HG03139 (cell line): ENCODE measurements around the gene BBS9.

Experiments used
- ATAC-seq: cut with Tn5 transposase; IDR thresholded peaks from one replicate; pipeline ENCODE4 v1.9.1; 2021; ENCODE audit not compliant: unreplicated experiment

BBS9 gene

DNA sequence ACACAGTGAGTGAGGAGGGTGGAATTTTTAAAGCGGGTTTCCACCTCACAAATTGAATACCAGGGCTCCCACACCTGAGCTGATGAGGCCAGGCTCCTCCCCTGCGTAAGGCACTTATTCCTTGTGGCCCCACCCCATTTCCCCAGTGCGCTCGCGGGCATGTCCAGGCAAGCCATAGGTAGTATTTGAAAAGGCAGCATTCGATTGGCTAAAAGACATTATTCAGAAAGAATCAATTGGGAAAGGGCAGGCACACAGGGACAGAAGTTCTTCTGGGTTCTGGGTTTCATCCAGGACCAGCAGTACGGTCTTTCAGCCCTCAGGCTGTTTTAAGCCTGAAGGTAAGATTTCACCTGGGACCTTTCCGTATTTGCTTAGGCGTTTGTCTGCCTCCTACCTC lies 222.3 kb downstream of the BBS9 start:
- no peak for ATAC-seq

DNA sequence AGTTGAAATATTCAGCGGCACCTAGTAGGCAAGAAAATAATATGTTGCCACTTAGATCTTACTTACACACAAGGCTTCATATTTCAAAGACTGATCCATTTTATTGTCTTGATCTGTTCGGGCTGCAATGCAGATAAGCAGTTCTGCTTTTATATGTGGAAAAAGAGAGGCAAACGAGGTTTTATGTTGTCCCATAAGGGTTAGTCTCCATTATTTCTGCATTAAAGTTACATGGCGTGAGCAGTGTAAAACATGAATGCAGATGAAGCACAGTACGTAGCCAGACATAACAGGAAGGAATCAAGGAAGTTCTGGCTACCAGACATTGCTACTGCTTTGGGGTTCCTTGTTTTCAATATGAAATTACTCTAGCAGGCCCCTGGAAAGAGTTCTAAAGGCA lies 224.8 kb downstream of the BBS9 start:
- no peak for ATAC-seq

DNA sequence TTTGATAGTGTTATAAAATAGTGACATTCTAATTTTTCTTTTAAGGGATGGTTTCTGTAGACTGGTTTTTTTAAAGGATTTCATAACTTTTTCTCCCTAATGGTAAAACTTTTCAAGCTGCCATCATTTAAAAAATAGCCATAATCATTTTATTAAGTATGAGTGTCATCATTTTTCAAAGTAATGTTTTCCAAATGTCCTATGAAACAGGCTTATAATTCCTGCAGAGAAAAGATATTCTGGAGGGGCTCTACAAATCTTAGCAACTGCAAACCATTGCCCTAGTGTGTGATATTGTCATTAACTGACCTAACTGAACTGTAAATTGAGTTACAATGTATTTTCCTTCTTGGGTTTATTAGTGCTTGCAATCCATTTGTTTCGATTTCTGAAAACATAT lies 226.0 kb downstream of the BBS9 start:
- ATAC-seq = no peak

DNA sequence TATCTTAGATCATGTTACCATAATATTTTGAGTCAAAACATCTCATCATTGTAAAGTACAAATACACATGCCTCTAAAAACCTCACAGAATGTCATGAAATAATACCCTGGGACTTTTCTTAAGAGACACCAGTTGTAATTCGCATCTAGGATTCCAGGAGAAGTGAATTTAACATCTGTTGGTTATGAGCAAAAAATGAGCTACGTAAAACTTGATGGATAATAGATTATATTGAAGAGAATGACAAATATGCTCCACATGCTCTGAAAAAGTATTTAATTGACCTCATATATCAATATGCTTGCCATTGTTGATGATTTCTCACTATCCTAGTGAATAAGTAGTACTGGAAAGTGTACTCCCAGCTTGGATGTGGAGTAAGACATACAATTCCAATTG lies 227.0 kb downstream of the BBS9 start:
- no peak for ATAC-seq

DNA sequence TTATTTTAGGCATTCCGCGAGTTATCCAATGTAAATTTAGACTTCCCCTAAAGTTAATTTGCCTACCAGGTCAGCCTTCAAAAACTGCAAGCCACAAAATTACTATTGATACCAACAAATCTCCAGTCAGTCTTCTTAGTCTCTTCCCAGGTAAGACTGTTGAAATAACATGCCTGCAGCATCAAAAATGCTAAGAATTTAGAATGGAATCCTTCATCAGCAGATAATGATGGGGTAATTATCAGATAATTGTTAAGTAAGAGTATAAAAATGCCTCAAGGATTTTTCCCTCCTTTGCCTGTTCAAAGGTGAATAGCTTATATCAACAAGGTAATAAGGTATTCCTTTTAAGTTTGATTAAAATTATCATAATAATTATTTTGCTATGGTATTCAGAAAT lies 228.5 kb downstream of the BBS9 start:
- no peak for ATAC-seq

DNA sequence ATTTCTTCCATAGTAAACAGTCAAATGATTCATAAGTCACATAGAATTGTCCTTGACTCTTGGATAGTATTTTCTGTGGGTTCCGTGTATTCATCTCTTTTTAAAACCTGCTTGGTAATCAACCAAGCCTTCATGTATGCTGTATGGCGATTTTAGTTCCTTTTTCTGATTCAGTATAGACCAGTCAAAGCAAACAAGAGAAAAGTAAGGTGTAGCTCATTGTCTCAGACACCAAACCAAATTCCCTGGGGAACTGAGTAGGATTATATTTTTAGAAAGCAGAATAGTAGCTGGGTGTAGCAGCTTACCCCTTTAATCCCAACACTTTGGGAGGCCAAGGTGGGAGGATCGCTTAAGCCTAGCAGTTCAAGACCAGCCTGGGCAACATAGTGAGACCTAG lies 240.5 kb downstream of the BBS9 start:
- no peak for ATAC-seq

DNA sequence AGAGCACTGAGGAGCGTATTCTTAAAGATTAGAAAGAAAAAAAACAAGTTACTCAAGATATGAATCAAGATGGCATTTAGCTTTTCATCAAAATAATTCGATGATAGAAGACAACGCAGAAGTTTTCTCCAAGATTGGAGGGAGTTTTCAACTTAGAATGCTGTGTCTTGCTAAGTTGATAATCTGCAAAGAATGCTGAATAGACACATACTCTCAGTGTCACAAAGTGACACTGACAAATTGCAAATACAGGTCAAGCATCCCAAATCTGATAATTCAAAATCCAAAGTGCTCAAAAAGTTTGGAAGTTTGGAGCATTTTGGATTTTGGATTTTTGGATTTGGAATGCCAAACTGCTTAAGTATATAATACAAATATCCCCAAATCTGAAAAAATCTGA lies 243.8 kb downstream of the BBS9 start:
- ATAC-seq = no peak

DNA sequence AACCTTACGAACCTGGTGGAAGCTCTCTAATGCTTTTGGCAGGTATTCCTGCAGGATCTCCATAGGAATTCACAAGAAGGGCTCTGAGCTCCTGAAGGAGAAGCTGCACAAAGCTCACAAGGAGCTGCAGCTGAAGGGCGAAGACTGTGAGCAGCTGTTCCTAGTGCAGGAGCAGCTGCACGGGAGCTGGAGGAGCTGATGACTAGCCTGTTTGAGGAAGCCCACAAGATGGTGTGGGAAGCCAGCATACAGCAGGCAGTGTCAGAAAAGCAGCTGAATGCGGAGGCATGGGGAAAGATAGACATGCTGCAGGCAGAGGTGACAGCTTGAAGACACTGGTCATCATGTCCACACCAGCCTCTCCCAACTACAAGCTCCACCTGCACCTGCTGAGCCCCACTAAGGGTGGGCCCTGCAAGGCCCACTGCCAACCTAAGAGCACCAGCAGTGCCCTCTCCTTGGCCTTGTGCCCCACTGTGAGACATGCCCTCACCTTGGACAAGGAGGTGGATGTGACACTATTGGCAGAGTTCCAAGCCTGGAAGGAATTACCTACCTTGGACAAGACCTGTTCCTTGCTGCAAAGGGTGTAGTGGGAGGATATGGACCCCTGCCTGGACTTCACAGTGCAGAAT lies 250.6 kb downstream of the BBS9 start:
- ATAC-seq = no peak

DNA sequence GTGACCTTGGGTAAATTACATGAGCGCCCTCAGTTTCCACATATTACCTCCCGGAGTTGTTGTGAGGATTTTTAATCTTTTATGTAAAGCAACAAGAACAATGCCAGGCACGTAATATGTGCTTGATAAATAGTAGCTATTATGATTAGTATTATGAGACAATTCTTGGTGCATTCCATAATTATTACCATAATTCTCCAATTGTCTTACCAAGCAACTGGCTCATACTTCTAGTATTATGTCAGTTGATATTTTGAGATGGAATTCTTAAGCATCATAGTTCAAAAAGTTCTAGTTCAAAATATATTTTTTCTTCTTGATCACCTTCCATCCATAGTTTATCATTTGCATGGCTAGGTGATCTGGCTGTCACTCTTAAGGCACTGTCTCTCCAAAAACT lies 259.0 kb downstream of the BBS9 start:
- ATAC-seq = no peak

DNA sequence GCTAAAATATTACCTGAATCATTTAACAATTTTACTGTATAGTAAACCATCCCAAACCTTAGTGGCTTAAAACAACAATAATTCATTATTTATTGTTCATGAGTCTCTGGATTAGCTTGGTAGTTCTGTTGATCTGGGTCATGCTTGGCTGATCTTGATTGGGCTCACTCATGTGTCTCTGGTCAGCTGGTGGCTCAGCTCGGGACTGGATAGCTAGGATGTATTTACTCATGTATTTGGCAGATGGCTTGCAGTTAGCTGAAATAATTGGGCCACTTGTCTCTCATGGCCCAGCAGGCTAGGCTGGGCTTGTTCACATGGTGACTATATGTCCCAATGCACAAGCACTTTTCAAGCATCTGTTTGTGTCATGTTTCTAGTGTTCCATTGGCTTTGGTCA lies 262.8 kb downstream of the BBS9 start:
- ATAC-seq = no peak

DNA sequence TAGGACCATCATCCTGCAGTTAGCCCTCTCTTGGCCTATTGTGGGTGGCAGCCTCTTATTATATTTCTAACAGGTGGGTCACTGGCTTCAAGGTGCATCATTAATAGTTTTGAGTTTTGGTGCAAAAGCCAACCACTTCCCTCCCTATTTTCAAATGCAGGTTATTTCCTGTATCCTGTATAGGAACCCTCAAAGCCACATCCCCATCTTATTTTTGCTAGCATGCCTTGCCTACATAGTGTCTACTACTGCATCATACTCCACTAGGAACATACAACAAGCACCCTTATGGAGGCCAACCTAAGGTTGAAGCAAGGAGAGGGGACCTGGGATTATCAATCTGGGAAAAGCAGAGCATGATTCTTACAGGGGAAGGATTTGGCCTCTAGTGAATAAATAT lies 264.4 kb downstream of the BBS9 start:
- no peak for ATAC-seq

DNA sequence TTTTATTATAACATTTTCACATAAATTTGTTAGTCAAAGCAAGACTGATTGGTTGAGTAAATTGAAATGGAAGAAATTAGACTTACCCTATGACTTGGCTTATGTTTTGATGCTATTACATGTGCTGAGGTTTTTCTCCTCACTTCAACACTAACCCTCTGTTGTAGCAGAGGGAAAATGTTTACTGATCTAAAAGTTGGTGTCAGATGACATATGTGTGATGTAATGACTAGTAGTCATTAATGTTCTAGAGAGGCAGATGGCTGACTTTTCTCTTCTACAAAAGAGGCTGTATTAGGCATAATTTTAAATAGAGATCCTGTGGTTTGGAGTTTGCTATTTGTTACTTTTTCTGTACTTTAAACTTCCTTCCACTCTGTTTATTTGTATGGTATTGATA lies 266.0 kb downstream of the BBS9 start:
- ATAC-seq = no peak

DNA sequence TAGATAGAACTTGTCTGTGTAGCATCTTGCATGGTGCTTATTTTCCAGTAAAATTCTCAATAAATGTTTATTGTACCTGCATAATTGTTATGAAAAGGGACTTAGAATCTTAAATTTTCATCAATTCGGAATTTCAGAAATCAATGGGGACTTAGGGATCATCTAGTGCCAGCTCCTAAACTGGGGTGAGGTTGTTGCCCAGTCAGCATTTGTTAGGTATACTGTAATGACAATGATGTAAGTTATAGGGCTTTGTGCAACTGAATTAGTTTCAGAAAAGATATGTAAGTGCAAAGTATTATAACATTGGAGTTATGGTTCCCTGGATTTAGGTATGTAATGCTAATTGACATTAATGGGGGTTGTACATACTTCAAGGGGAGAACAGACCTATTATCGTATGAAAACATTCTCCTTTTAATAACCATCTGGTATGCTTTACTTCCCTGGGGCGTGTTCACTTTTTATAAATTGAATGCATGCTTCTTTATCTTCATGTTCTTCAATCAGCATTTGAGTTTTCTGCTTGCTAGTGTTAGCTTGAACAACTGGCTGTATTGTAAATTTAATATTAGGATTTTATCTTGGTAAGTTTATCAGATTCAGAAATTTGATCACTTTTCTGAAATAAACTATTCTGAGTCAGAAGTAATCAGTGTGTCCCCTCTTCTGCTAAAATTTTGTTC lies 270.3 kb downstream of the BBS9 start:
- no peak for ATAC-seq

DNA sequence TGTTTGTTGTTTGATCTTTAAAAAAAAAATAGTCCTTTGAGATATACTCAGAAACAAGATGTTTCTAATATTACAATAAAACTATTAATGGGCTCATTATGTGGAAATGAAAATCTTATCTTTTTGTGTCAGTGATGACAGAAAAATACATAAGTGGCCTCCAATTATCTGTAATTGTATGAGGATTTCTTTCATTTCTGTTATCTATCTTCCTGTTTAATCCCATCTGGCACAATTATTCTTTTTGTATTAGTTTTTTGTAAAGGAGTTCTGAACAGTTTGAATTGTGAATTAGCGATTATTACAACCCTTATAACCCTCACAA lies 270.8 kb downstream of the BBS9 start:
- ATAC-seq = no peak

DNA sequence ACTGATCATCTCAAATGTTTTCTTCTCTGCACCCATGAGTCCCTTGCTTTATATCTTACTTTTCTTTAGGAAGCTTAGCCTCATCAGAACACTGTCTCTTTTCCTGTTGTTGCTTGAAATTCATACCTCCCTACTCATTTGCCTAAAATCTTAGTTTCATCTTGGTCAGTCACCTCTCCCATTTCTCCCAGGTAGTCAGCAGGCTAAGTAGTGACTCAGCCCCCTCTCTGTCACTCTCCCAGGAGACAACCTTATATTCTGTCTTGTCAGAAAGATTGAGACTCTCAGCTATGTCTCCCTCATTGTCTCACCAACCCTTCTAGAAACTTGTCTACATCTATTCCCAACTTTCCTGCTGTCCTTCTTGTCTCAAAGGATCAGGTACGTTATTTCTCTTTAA lies 280.9 kb downstream of the BBS9 start:
- ATAC-seq = no peak

DNA sequence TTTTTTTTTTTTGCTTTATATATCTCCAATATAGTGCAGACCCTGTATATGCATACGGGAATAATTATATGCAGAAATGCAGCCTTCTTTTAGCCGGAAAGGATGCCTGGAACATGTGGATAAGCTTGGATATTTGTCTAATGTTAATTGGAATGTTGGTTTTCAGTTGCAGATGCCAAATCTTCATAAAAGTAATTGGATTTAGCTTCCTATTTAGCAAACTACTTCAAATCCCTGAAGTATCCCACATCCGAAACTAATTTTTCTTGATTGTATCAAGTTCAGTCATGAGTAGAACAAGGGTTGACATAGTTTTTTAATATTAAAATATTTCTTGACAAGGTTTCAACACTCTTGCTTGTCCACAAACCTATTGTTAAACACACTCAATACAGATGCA lies 281.7 kb downstream of the BBS9 start:
- ATAC-seq = no peak

DNA sequence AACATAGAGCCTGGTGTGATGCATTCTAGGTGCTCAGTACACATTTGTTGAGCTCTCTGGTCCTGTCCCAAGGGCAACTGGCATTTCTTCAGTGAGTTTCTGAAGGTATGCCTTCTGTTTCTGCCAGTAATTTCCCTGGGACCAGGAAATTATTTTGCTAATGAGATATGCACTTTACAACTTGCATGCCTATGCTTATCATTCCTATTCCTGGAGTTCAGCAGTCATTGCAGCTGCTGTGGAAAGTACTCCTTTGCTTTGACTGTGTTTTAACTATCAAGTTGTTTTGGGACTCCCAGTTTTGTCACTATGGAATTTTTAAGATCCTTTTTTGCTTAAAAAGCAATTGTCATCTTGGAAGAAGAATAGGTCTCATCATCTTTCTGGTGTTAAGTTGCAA lies 283.0 kb downstream of the BBS9 start:
- ATAC-seq = no peak

DNA sequence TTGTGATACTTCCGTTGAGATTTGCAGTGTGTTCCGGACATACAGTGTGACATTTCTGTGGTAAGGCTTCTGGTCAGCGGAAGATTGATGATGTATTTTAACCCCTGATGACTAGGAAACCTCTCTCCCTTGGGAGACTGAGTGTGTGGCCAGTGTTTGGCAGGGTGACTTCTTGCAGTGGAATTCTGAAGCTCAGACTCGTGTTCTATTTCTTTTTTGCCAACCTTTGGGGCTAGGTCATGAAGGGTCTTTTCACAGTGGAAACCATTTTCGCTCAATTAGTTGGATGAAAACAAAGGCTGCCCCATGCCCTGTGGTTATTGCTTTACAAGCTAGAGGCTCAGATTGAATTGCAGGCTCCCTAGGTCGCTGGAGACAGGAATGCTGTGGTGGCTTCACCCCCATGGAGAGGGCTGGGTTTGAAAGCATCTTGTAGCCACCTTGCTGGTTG lies 288.9 kb downstream of the BBS9 start:
- no peak for ATAC-seq

DNA sequence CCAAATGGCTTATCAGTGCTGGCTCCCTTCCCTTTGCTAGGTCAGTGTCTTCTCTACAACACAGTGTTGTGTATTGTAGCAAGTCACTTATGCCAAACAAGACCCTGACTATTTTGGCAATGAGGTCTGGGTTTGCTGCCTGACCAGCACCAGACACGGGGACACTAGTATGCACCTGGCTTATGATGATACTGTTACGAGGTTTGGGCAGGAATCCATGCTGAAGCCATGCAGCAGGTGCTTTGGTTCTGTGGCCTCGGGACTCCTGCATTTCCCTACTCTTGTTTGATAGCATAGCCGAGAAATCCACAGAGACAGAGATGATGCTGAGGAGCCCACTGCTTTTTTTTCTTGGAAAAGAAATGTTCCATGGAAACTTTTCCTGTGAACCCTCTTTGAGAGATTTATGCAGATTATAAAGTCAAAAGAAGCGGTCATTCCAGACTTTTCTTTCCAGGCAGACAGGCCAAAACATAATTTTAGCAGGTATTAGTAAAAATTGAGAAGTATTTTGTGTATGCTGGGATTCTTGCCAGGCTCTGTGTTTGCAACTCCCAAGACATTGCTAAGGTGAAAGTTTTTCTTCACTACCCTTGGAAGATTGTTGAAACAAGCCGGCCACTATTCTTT lies 291.1 kb downstream of the BBS9 start:
- no peak for ATAC-seq

DNA sequence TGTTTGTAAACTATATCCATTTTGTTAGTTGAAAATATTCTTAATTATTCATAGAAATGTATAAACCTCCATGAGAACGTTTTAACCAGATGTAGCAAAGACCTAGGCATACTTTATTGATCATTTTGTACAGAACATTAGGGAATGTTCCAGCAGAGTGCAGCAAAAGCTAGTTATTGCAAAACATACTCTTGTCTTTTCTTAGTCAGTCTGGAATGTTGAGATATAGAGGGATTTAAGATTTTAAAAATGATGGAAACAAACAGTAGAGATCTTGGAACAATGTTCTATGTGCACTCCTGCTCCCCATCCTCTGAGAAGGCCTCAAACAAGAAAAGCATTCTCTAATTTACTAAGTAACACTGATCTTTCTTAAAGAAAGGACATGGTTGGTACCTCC lies 292.1 kb downstream of the BBS9 start:
- no peak for ATAC-seq

DNA sequence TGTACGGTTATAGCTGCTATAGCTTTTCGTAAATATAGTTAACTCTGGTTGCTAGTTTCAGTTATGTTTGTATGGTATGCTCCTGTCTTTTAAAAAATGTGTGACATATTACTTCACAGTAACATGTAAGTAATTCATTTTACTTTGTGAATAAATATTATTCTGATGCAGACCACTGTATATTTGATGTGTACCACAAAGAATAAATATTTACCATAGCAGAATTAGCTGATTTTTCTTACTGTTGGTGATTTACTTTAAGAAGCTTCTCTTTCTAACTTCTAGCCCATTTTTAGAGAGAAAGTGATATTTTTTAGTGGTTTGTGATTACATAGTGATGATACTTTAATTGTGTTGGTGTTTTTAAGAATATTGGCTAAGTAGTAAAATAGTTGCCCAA lies 292.8 kb downstream of the BBS9 start:
- no peak for ATAC-seq

DNA sequence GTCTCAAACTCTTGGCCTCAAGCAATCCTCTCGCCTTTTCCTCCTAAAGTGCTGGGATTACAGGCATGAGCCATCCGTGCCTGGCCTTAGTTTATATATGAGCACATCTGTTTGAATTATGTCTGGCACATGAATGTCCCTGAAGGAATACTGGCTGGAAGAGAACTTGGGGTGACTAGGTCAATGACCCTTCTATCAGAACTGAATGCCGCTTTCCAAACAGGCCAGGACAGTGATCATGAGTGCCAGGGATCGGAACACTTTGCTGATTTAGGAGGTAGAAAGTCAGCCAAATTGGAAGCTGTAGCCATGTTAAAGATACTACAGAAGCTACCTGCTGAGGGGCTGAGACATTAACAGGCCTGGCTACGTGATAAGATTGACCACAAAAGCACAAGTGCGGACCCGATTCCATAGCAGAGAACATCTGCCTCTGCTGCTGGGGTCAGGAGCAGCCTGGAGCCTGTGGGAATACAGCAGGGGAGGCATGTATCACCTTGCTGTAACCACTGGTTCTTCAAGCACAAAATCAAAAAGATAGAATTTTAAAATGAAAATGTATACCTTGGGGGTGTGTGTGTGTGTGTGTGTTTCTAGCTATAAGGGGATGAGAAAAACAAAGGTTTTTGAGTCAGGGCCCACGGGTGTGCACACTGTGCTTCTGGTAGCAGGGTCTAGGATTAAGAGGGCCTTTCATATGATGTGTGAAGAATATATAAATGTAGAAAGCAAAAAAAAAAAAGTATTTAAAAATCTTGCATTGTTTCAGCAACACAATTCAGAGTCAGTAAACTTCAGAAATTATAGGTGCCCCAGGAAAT lies 293.7 kb downstream of the BBS9 start:
- ATAC-seq = peak; percentile 35
